ENCODE measurements around the gene EFNA5. TPM values are rescaled to one million over a fixed set of nuclear protein-coding genes. Genes with fewer than 3 reads are reported as not detected.

The EFNA5 gene
- total and polyA plus RNA-seq, 8 donors, result 0.29 to 187 (median 3.1) TPM

- intact Hi-C loops (cut with DNase I; ENCODE audit: low total_unique reads), result no loop called here
- Histone ChIP-seq H3K27ac (no peak overlapping the region), H3K36me3 (no peaks in the 10 kb centered on the region), H3K4me1 (no peaks in the 10 kb centered on the region), H3K27me3 (no peaks in the 10 kb centered on the region), H3K4me3 (no peak overlapping the region), H3K9me3 (no peaks in the 10 kb centered on the region)
- 65 to 79% (median 71%) methylated on average over 10 of the region's 10 CpGs for WGBS, 5 donors
- TF ChIP-seq EP300 (IDR thresholded peaks at IDR 0.05) (no peak), CTCF (IDR thresholded peaks at IDR 0.05) (no peak), POLR2AphosphoS5 (IDR thresholded peaks at IDR 0.05) (no peak), POLR2A (IDR thresholded peaks at IDR 0.05) (no peak)
- DNase-seq, result no peak
Observed at GRCh38 chr5:107513337-107514085, 157.2 kb downstream of the EFNA5 start.

- H3K9me3 ChIP-seq, result no peaks in the 10 kb centered on the region
- H3K4me3 ChIP-seq, result no peak overlapping the region
- H3K36me3 ChIP-seq, result no peaks in the 10 kb centered on the region
- no peaks in the 10 kb centered on the region for H3K27me3 ChIP-seq
- H3K27ac ChIP-seq, result no peak overlapping the region
- H3K4me1 ChIP-seq, result peaks cover 0 to 7% (median 1%) of the 10 kb centered on the region in 4 donors
- intact Hi-C loops (cut with DNase I; ENCODE audit: low total_unique reads), result no loop called here
- DNase-seq, result no peak
- no peak for TF ChIP-seq POLR2AphosphoS5 (IDR thresholded peaks at IDR 0.05)
- TF ChIP-seq EP300 (IDR thresholded peaks at IDR 0.05), result no peak
- TF ChIP-seq POLR2A (IDR thresholded peaks at IDR 0.05), result no peak
- TF ChIP-seq CTCF (IDR thresholded peaks at IDR 0.05), result no peak
- WGBS, 5 donors, result 92 to 94% (median 93%) methylated on average over 3 of the region's 3 CpGs
Observed at GRCh38 chr5:107512029-107512428, 158.7 kb downstream of the EFNA5 start.

- TF ChIP-seq POLR2A (IDR thresholded peaks at IDR 0.05) (no peak), EP300 (IDR thresholded peaks at IDR 0.05) (no peak), POLR2AphosphoS5 (IDR thresholded peaks at IDR 0.05) (no peak), CTCF (IDR thresholded peaks at IDR 0.05) (no peak)
- Histone ChIP-seq H3K9me3 (no peaks in the 10 kb centered on the region), H3K27ac (no peak overlapping the region), H3K4me1 (peaks cover 0 to 13% (median 9%) of the 10 kb centered on the region in 4 donors), H3K27me3 (no peaks in the 10 kb centered on the region), H3K4me3 (no peak overlapping the region), H3K36me3 (no peaks in the 10 kb centered on the region)
- no peak for DNase-seq
- 86 to 92% (median 90%) methylated on average over 3 of the region's 3 CpGs for WGBS, 5 donors
- intact Hi-C loops (cut with DNase I; ENCODE audit: low total_unique reads), result no loop called here
Observed at GRCh38 chr5:107510125-107510524, 160.6 kb downstream of the EFNA5 start.

DNA sequence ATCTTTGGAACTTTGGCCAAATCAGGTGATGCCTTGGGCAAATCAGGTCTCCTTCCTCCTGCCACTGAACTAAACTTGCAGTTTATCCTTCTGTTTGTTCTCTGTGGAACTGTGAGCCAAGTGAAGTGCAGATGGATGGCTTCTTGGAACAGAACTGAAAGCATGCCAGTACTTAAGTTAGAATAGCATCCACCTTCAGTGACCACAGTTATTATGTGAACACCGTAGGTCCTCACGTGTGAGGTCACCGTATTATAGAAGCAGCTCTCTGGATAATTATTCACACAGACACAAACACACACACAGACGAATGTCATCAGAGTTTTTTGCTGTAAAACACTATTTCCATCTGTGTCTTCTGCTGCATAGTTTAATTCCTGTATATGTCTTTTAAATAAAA is 162.6 kb downstream of the EFNA5 start:
- DNase-seq, result no peak
- no peak for TF ChIP-seq POLR2A (IDR thresholded peaks at IDR 0.05)
- no peak for TF ChIP-seq EP300 (IDR thresholded peaks at IDR 0.05)
- TF ChIP-seq CTCF (IDR thresholded peaks at IDR 0.05), result no peak
- no peak for TF ChIP-seq POLR2AphosphoS5 (IDR thresholded peaks at IDR 0.05)
- 44 to 64% (median 57%) methylated on average over 4 of the region's 4 CpGs for WGBS, 5 donors
- Histone ChIP-seq H3K9me3 (no peaks in the 10 kb centered on the region), H3K27ac (no peak overlapping the region), H3K36me3 (no peaks in the 10 kb centered on the region), H3K4me3 (no peak overlapping the region), H3K27me3 (no peaks in the 10 kb centered on the region), H3K4me1 (peaks cover 0 to 13% (median 9%) of the 10 kb centered on the region in 4 donors)
- intact Hi-C loops (cut with DNase I; ENCODE audit: low total_unique reads), result no loop called here
